Mesenteric fat pad (tissue), 1 donor: ENCODE results near the gene SPHKAP. TPM values are rescaled to one million over a fixed set of nuclear protein-coding genes. Genes with fewer than 3 reads are reported as not detected.
"Not testable (repeated sequence)": the region's sequence is repeated elsewhere in the genome, so short reads cannot be mapped to it uniquely, and the experiment has no call there.

Experiments
- DNase-seq: peaks from one replicate; pipeline ENCODE4 v3.0.0-alpha.2; 2020; ENCODE audit warnings: low spot score
- total RNA-seq: library from RNA; stranded (reverse); fragmentation: NEBNext Ultra II Directional; extraction: Animal tissue kit (Norgen Biotek cat#: 25700); gene quantifications from one replicate; pipeline ENCODE4 v1.2.1, GENCODE V29; 2021
- donor health status: DM: yes; HTN: yes; CAD: no.

SPHKAP gene
- total RNA-seq, 1 donor from 2014 or later = not detected

GRCh38 chr2:228104215-228104614, 77.3 kb downstream of the SPHKAP start:
- no peak for DNase-seq

- DNase-seq = no peak
Observed at GRCh38 chr2:228103379-228103778, 78.1 kb downstream of the SPHKAP start.

- DNase-seq = no peak
Observed at GRCh38 chr2:228102949-228103348, 78.5 kb downstream of the SPHKAP start.

GRCh38 chr2:228094377-228094921, 87.0 kb downstream of the SPHKAP start:
- no peak for DNase-seq

GRCh38 chr2:228092056-228092455, 89.4 kb downstream of the SPHKAP start:
- DNase-seq = no peak

- no peak for DNase-seq
Observed at GRCh38 chr2:228086561-228086960, 94.9 kb downstream of the SPHKAP start.

GRCh38 chr2:228084717-228085116, 96.8 kb downstream of the SPHKAP start:
- DNase-seq = no peak

GRCh38 chr2:228083131-228083530, 98.4 kb downstream of the SPHKAP start:
- no peak for DNase-seq

GRCh38 chr2:228082571-228082970, 98.9 kb downstream of the SPHKAP start:
- no peak for DNase-seq

GRCh38 chr2:228079194-228079593, 102.3 kb downstream of the SPHKAP start:
- no peak for DNase-seq

GRCh38 chr2:228076695-228077094, 104.8 kb downstream of the SPHKAP start:
- DNase-seq = not testable (repeated sequence)

- no peak for DNase-seq
Observed at GRCh38 chr2:228072669-228073068, 108.8 kb downstream of the SPHKAP start.

GRCh38 chr2:228067309-228067708, 114.2 kb downstream of the SPHKAP start:
- DNase-seq = no peak

- DNase-seq = no peak
Observed at GRCh38 chr2:228066126-228066798, 115.2 kb downstream of the SPHKAP start.

- no peak for DNase-seq
Observed at GRCh38 chr2:228065686-228066085, 115.8 kb downstream of the SPHKAP start.

GRCh38 chr2:228064796-228065315, 116.6 kb downstream of the SPHKAP start:
- DNase-seq = no peak

- no peak for DNase-seq
Observed at GRCh38 chr2:228064024-228064423, 117.5 kb downstream of the SPHKAP start.

- DNase-seq = no peak
Observed at GRCh38 chr2:228063558-228063957, 117.9 kb downstream of the SPHKAP start.

GRCh38 chr2:228059735-228060134, 121.8 kb downstream of the SPHKAP start:
- no peak for DNase-seq

- DNase-seq = no peak
Observed at GRCh38 chr2:228056293-228057097, 125.0 kb downstream of the SPHKAP start.

GRCh38 chr2:228048838-228049490, 132.5 kb downstream of the SPHKAP start:
- no peak for DNase-seq

GRCh38 chr2:228040995-228041394, 140.5 kb downstream of the SPHKAP start:
- DNase-seq = no peak
